Activated naive CD4-positive, alpha-beta T cell treated with anti-CD3 and anti-CD28 coated beads for 36 hours (primary cell): ENCODE data around the gene FIGNL1. TPM values are rescaled to one million over a fixed set of nuclear protein-coding genes. Genes with fewer than 3 reads are reported as not detected.

Source experiments
- CTCF ChIA-PET: fragments of 350-600 bp; sonication (Branson Sonifier 250); formaldehyde crosslinking; loops from one replicate; lab custom pipeline; 2021; ENCODE audit warnings: antibody characterized with exemption; lab: Charles Lee
- DNase-seq: peaks from one replicate; pipeline ENCODE4 v3.0.0-alpha.2; 2020
- H3K27ac Mint-ChIP-seq: one replicate; pipeline ENCODE4 v1.8.0; 2021; ENCODE audit warnings: mild to moderate bottlenecking, mixed read lengths
- H3K27me3 Mint-ChIP-seq: one replicate; pipeline ENCODE4 v1.8.0; 2021; ENCODE audit warnings: low read depth, mixed read lengths
- H3K36me3 Mint-ChIP-seq: one replicate; pipeline ENCODE4 v1.8.0; 2021; ENCODE audit warnings: low read depth, mixed read lengths
- H3K4me1 Mint-ChIP-seq: one replicate; pipeline ENCODE4 v1.8.0; 2021; ENCODE audit warnings: low read depth, mixed read lengths
- H3K4me3 Mint-ChIP-seq: one replicate; pipeline ENCODE4 v1.8.0; 2021; ENCODE audit warnings: mild to moderate bottlenecking, moderate library complexity, mixed read lengths
- H3K9me3 Mint-ChIP-seq: one replicate; pipeline ENCODE4 v1.8.0; 2021; ENCODE audit warnings: mixed read lengths
- intact Hi-C: fragments of 100-400 bp; cut with micrococcal nuclease; formaldehyde crosslinking; loops from one replicate; pipeline ENCODE4 v1.15.1; 2023
- total RNA-seq, 2 experiments: library from RNA; stranded (reverse); gene quantifications; one replicate each; pipeline ENCODE4 v1.2.3, GENCODE V29; 2021

FIGNL1 gene, protein sequence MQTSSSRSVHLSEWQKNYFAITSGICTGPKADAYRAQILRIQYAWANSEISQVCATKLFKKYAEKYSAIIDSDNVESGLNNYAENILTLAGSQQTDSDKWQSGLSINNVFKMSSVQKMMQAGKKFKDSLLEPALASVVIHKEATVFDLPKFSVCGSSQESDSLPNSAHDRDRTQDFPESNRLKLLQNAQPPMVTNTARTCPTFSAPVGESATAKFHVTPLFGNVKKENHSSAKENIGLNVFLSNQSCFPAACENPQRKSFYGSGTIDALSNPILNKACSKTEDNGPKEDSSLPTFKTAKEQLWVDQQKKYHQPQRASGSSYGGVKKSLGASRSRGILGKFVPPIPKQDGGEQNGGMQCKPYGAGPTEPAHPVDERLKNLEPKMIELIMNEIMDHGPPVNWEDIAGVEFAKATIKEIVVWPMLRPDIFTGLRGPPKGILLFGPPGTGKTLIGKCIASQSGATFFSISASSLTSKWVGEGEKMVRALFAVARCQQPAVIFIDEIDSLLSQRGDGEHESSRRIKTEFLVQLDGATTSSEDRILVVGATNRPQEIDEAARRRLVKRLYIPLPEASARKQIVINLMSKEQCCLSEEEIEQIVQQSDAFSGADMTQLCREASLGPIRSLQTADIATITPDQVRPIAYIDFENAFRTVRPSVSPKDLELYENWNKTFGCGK
- total RNA-seq = 10 to 100 TPM; 43.7 to 44.4 TPM

GRCh38 chr7:50449881-50450589 is at the start of gene FIGNL1:
TSS of gene FIGNL1 (minus strand) at chr7:50450350. CDS start at chr7:50447287, 3,063 bp downstream.
- H3K9me3 Mint-ChIP-seq = no peaks in the 10 kb centered on the region
- intact Hi-C loops = loop anchor here (1.0 to 5.0 kb wide), 15 partner anchors 53 to 673 kb away; no protein-coding TSS in a partner anchor

GRCh38 chr7:50499092-50499491 is 48.9 kb upstream of the FIGNL1 start:
- intact Hi-C loops = no loop called here
- H3K36me3 Mint-ChIP-seq = no peaks in the 10 kb centered on the region
- CTCF ChIA-PET = no interaction called here
- H3K27ac Mint-ChIP-seq = no peak overlapping the region
- no peaks in the 10 kb centered on the region for H3K9me3 Mint-ChIP-seq
- H3K4me3 Mint-ChIP-seq = no peak overlapping the region
- H3K27me3 Mint-ChIP-seq = peaks cover 8% of the 10 kb centered on the region
- no peaks in the 10 kb centered on the region for H3K4me1 Mint-ChIP-seq
- no peak for DNase-seq

More at GRCh38 chr7:50449881-50450589, at the start of gene FIGNL1:
- Mint-ChIP-seq H3K4me1 (peaks cover 45% of the 10 kb centered on the region), H3K27ac (peak within 1 kb of the TSS; percentile 91), H3K36me3 (peaks cover 26% of the 10 kb centered on the region), H3K27me3 (no peaks in the 10 kb centered on the region), H3K4me3 (peak within 1 kb of the TSS; percentile 94)
- peak; percentile 86 for DNase-seq
- CTCF ChIA-PET = interaction anchor here (0.5 to 2.1 kb wide), 6 partner anchors 52 to 307 kb away, joined by 3 to 4 read pairs (median 4); no protein-coding TSS in a partner anchor

- CTCF ChIA-PET = interaction anchor here (2.4 kb wide), 1 partner anchor 30 kb away, joined by 7 read pairs; no protein-coding TSS in a partner anchor
- DNase-seq = no peak
- intact Hi-C loops = no loop called here
Observed at GRCh38 chr7:50497968-50498367, 47.8 kb upstream of the FIGNL1 start.

DNA sequence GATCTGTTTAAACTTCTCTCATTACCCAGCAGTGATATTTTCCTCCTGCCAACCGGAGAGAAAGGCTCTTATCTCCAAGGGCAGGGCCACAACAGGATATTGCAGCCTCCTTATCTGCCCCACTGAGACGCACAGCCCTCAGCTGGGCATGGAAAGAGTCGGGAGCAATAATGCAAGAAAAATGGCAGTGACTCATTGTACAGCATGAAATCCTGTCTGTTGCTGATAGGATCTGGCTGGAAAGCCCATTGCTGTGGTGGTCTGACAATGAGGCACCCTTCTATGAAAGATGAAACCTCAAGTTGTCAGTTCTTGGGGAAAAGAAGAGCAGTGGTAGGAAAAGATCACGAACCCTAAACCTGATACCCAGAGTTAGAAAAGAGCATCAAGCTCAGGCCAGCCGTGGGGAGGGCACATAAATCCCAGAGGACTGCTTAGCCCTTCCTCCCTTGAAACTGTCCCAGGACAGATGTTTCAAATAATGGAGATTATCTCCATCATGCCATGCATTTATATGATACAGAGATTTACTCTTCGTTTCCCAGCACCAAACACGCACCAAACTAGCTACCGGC is 47.0 kb upstream of the FIGNL1 start:
- no peak for DNase-seq
- Mint-ChIP-seq H3K27me3 (peaks cover 8% of the 10 kb centered on the region), H3K4me3 (no peak overlapping the region), H3K4me1 (no peaks in the 10 kb centered on the region), H3K36me3 (no peaks in the 10 kb centered on the region), H3K27ac (no peak overlapping the region), H3K9me3 (no peaks in the 10 kb centered on the region)
- intact Hi-C loops = no loop called here
- CTCF ChIA-PET = interaction anchor here (0.6 to 2.4 kb wide), 2 partner anchors 29 to 136 kb away, joined by 3 to 7 read pairs; no protein-coding TSS in a partner anchor

More at GRCh38 chr7:50497968-50498367, 47.8 kb upstream of the FIGNL1 start:
- H3K9me3 Mint-ChIP-seq = no peaks in the 10 kb centered on the region
- no peaks in the 10 kb centered on the region for H3K4me1 Mint-ChIP-seq
- H3K4me3 Mint-ChIP-seq = no peak overlapping the region
- no peak overlapping the region for H3K27ac Mint-ChIP-seq
- peaks cover 8% of the 10 kb centered on the region for H3K27me3 Mint-ChIP-seq
- H3K36me3 Mint-ChIP-seq = no peaks in the 10 kb centered on the region

DNA sequence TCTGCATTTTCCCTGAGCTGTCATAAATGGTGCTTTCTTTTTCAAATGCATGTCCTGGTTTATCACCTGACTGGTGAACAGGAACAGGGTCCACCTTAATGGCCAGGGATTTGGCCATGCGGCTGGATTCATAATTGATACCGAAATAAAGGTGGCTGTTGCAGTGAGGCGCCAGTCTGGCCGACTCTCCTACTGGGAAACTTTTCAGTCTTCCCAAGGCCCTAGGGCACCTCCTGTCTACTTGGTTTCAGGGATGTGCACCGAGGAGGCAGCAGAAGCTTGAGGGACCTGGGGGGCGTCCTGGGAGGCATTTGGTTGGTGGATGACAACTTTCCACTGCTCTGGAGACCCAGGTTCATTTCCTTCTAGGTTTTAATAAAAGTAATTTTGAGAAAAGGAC is 46.4 kb upstream of the FIGNL1 start:
- no peak for DNase-seq
- intact Hi-C loops = no loop called here
- Mint-ChIP-seq H3K36me3 (no peaks in the 10 kb centered on the region), H3K4me1 (no peaks in the 10 kb centered on the region), H3K9me3 (no peaks in the 10 kb centered on the region), H3K27me3 (peaks cover 8% of the 10 kb centered on the region), H3K27ac (no peak overlapping the region), H3K4me3 (no peak overlapping the region)
- CTCF ChIA-PET = interaction anchor here (2.4 kb wide), 1 partner anchor 28 kb away, joined by 7 read pairs; no protein-coding TSS in a partner anchor

- H3K27ac Mint-ChIP-seq = no peak overlapping the region
- H3K4me3 Mint-ChIP-seq = no peak overlapping the region
- CTCF ChIA-PET = no interaction called here
- no peaks in the 10 kb centered on the region for H3K4me1 Mint-ChIP-seq
- intact Hi-C loops = no loop called here
- H3K27me3 Mint-ChIP-seq = peaks cover 8% of the 10 kb centered on the region
- no peaks in the 10 kb centered on the region for H3K9me3 Mint-ChIP-seq
- no peak for DNase-seq
- no peaks in the 10 kb centered on the region for H3K36me3 Mint-ChIP-seq
Observed at GRCh38 chr7:50495746-50496145, 45.6 kb upstream of the FIGNL1 start.

GRCh38 chr7:50492770-50493519 is 42.8 kb upstream of the FIGNL1 start:
- Mint-ChIP-seq H3K36me3 (no peaks in the 10 kb centered on the region), H3K27me3 (no peaks in the 10 kb centered on the region), H3K27ac (no peak overlapping the region), H3K4me3 (no peak overlapping the region), H3K9me3 (no peaks in the 10 kb centered on the region), H3K4me1 (no peaks in the 10 kb centered on the region)
- intact Hi-C loops = no loop called here
- CTCF ChIA-PET = no interaction called here
- DNase-seq = no peak

- Mint-ChIP-seq H3K4me1 (no peaks in the 10 kb centered on the region), H3K4me3 (no peak overlapping the region), H3K27ac (no peak overlapping the region), H3K36me3 (no peaks in the 10 kb centered on the region), H3K27me3 (no peaks in the 10 kb centered on the region), H3K9me3 (no peaks in the 10 kb centered on the region)
- DNase-seq = no peak
- CTCF ChIA-PET = interaction anchor here (0.7 kb wide), 1 partner anchor 14 kb away, joined by 6 read pairs; no protein-coding TSS in a partner anchor
- intact Hi-C loops = no loop called here
Observed at GRCh38 chr7:50491943-50492342, 41.8 kb upstream of the FIGNL1 start.

GRCh38 chr7:50491209-50491608 is 41.1 kb upstream of the FIGNL1 start:
- Mint-ChIP-seq H3K36me3 (no peaks in the 10 kb centered on the region), H3K9me3 (no peaks in the 10 kb centered on the region), H3K4me1 (no peaks in the 10 kb centered on the region), H3K27me3 (no peaks in the 10 kb centered on the region), H3K27ac (no peak overlapping the region), H3K4me3 (no peak overlapping the region)
- CTCF ChIA-PET = interaction anchor here (0.7 to 1.7 kb wide), 2 partner anchors 13 to 141 kb away, joined by 3 to 6 read pairs; no protein-coding TSS in a partner anchor
- intact Hi-C loops = no loop called here
- DNase-seq = no peak

GRCh38 chr7:50488379-50488778 is 38.2 kb upstream of the FIGNL1 start:
- no peak for DNase-seq
- CTCF ChIA-PET = no interaction called here
- Mint-ChIP-seq H3K4me3 (no peak overlapping the region), H3K4me1 (no peaks in the 10 kb centered on the region), H3K36me3 (no peaks in the 10 kb centered on the region), H3K27ac (no peak overlapping the region), H3K27me3 (no peaks in the 10 kb centered on the region), H3K9me3 (no peaks in the 10 kb centered on the region)
- intact Hi-C loops = no loop called here

DNA sequence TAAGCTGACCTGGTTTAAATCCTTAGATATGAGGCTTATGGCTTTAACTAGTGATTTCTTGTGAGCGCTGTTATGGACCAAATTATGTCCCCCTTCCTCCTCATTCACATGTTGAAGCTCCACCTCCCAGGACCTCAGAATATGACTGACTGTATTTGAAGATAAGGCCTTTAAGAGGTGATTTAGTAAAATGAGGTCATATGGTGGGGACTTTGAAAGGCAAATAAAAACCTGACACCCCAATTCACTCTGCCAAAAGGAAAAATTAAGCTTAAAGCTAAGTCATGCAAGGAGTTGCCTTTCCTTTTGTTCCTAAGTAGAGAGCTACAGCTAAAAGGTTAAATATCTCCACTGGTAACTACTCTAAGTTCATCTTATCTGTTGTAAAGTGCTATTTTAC is 36.4 kb upstream of the FIGNL1 start:
- H3K4me3 Mint-ChIP-seq = no peak overlapping the region
- no peaks in the 10 kb centered on the region for H3K4me1 Mint-ChIP-seq
- H3K27me3 Mint-ChIP-seq = no peaks in the 10 kb centered on the region
- intact Hi-C loops = no loop called here
- CTCF ChIA-PET = interaction anchor here (0.6 kb wide), 1 partner anchor 884 kb away, joined by 3 read pairs; no protein-coding TSS in a partner anchor
- no peaks in the 10 kb centered on the region for H3K9me3 Mint-ChIP-seq
- DNase-seq = no peak
- H3K27ac Mint-ChIP-seq = no peak overlapping the region
- no peaks in the 10 kb centered on the region for H3K36me3 Mint-ChIP-seq
